Panc1 (cell line): Measurements from ENCODE around the gene PRSS27. TPM values are rescaled to one million over a fixed set of nuclear protein-coding genes. Genes with fewer than 3 reads are reported as not detected.

Experiments used
- ATAC-seq: fragments of 200-7000 bp; cut with Tn5 transposase; 2 replicates; pipeline ENCODE4 v1.9.1; 2020; ENCODE audit warnings: mild to moderate bottlenecking, moderate library complexity
- BruUV-seq: library from RNA; stranded (reverse); fragments of 400-500 nt; replicated peaks from 2 replicates; lab custom pipeline; 2021; lab: Mats Ljungman, UMichigan
- CTCF ChIA-PET: fragments of 300-600 bp; sonication (Branson Sonifier 250); formaldehyde crosslinking; loops from one replicate; lab custom pipeline; 2022; ENCODE audit warnings: antibody characterized with exemption; lab: Charles Lee
- POLR2A ChIA-PET: fragments of 300-600 bp; sonication (Branson Sonifier 250); formaldehyde crosslinking; loops from one replicate; lab custom pipeline; 2022; ENCODE audit warnings: antibody characterized with exemption; lab: Charles Lee
- DNase-seq: peaks from one replicate; pipeline ENCODE4 v3.0.0-alpha.2; 2010; ENCODE audit warnings: low read depth, low spot score
- H3K27ac ChIP-seq: 2 replicates; pipeline ENCODE4 v1.5.1; 2011; ENCODE audit warnings: mild to moderate bottlenecking, low read length, inconsistent platforms
- H3K27me3 ChIP-seq: fragments of 200-500 bp; sonication (Bioruptor generic); 2 replicates; pipeline ENCODE4 v1.6.0; 2014; ENCODE audit warnings: low read length, inconsistent platforms; ENCODE audit not compliant: control insufficient read depth, insufficient read depth
- H3K36me3 ChIP-seq: fragments of 200-500 bp; sonication (Bioruptor generic); 2 replicates; pipeline ENCODE4 v1.5.1; 2014; ENCODE audit warnings: inconsistent platforms, mild to moderate bottlenecking, low read length, moderate library complexity; ENCODE audit not compliant: control insufficient read depth, insufficient read depth
- H3K4me1 ChIP-seq: 2 replicates; pipeline ENCODE4 v1.5.1; 2011; ENCODE audit warnings: inconsistent platforms, mild to moderate bottlenecking, low read length, moderate library complexity; ENCODE audit not compliant: control insufficient read depth, insufficient read depth
- H3K4me3 ChIP-seq, 2 experiments: 2 replicates each; pipeline ENCODE4 v1.5.1; 2011 to 2012; ENCODE audit warnings: low read depth in 2 of 2, low read length in 2 of 2, mild to moderate bottlenecking in 2 of 2, inconsistent platforms in 1 of 2, moderate library complexity in 1 of 2
- H3K9me3 ChIP-seq: fragments of 200-500 bp; sonication (Bioruptor generic); 2 replicates; pipeline ENCODE4 v1.5.1; 2014; ENCODE audit warnings: low read depth, mild to moderate bottlenecking, inconsistent platforms, low read length, moderate library complexity; ENCODE audit not compliant: control insufficient read depth, insufficient read depth
- CTCF ChIP-seq: fragments of 450-650 bp; IDR thresholded peaks from 2 replicates; pipeline ENCODE4 v1.5.1; 2017; ENCODE audit warnings: mild to moderate bottlenecking
- POLR2AphosphoS5 ChIP-seq: IDR thresholded peaks from 2 replicates; pipeline ENCODE4 v1.6.1; 2012; ENCODE audit warnings: mild to moderate bottlenecking, low read depth, low read length, moderate library complexity
- REST ChIP-seq, 2 experiments: IDR thresholded peaks; 2 replicates each; pipeline ENCODE4 v1.6.1; 2011 to 2012; ENCODE audit warnings: low read depth in 2 of 2, control low read depth in 1 of 2, low read length in 1 of 2, mild to moderate bottlenecking in 1 of 2, moderate library complexity in 1 of 2; ENCODE audit not compliant: insufficient read depth in 1 of 2
- SIN3A ChIP-seq: IDR thresholded peaks from 2 replicates; pipeline ENCODE4 v1.6.1; 2012; ENCODE audit warnings: low read depth, mild to moderate bottlenecking, low read length, moderate library complexity, borderline replicate concordance; ENCODE audit not compliant: insufficient read depth
- TCF7L2 ChIP-seq: IDR thresholded peaks from 2 replicates; pipeline ENCODE4 v1.6.1; 2011; ENCODE audit warnings: mild to moderate bottlenecking, low read depth, low read length, inconsistent platforms
- in situ Hi-C: cut with HindIII; loops from 2 replicates; pipeline ENCODE4 v1.10.0; 2016; ENCODE audit warnings: low sequenced_read_pairs, low pct_unique_long_range_greater_than_20kb
- intact Hi-C: fragments of 100-400 bp; cut with micrococcal nuclease; formaldehyde crosslinking; loops from one replicate; pipeline ENCODE4 v1.10.0; 2022; ENCODE audit not compliant: unreplicated experiment
- total RNA-seq: library from RNA; stranded (reverse); gene quantifications from one replicate; pipeline ENCODE4 v1.2.1, GENCODE V29; 2021; ENCODE audit not compliant: unreplicated experiment

Gene PRSS27
- total RNA-seq, 1 experiment from 2014 or later = 3.3 TPM

- no TSS peak for BruUV-seq
- intact Hi-C loops (no loop called here), in situ Hi-C loops (no loop called here)
- Histone ChIP-seq H3K4me1 (no peaks in the 10 kb centered on the region; the same call in none of the 2 replicates), H3K9me3 (no peaks in the 10 kb centered on the region), H3K4me3 (no peak overlapping the region), H3K36me3 (no peaks in the 10 kb centered on the region), H3K27ac (no peak overlapping the region), H3K27me3 (no peaks in the 10 kb centered on the region)
- DNase-seq = no peak
- no peak for TF ChIP-seq SIN3A
- no peak for TF ChIP-seq TCF7L2
- no peak for TF ChIP-seq REST (IDR thresholded peaks at IDR 0.05; ENCODE audit: insufficient read depth in 1 of 2, low read depth in 2 of 2, low read length in 1 of 2)
- no peak for TF ChIP-seq CTCF
- TF ChIP-seq POLR2AphosphoS5 = no peak
- ChIA-PET POLR2A (interaction anchor here (0.5 kb wide), 1 partner anchor 41 kb away, joined by 6 read pairs; the partner anchor contains the start of gene SRRM2), CTCF (interaction anchor here (0.7 kb wide), 1 partner anchor 112 kb away, joined by 6 read pairs; no protein-coding TSS in a partner anchor)
- peak; percentile 3; the same call in 1 of the 2 replicates for ATAC-seq
Observed at GRCh38 chr16:2712063-2712441, 8.0 kb downstream of the PRSS27 start.

GRCh38 chr16:2711370-2712062 lies 8.5 kb downstream of the PRSS27 start:
- no peak for DNase-seq
- Histone ChIP-seq H3K27me3 (no peaks in the 10 kb centered on the region), H3K4me3 (no peak overlapping the region), H3K4me1 (no peaks in the 10 kb centered on the region; the same call in 1 of the 2 replicates), H3K36me3 (no peaks in the 10 kb centered on the region), H3K9me3 (no peaks in the 10 kb centered on the region), H3K27ac (no peak overlapping the region)
- no TSS peak for BruUV-seq
- intact Hi-C loops (no loop called here), in situ Hi-C loops (no loop called here)
- ChIA-PET CTCF (no interaction called here), POLR2A (interaction anchor here (0.5 kb wide), 1 partner anchor 41 kb away, joined by 6 read pairs; the partner anchor contains the start of gene SRRM2)
- TF ChIP-seq CTCF (no peak), SIN3A (no peak), REST (IDR thresholded peaks at IDR 0.05; ENCODE audit: insufficient read depth in 1 of 2, low read depth in 2 of 2, low read length in 1 of 2) (no peak)
- ATAC-seq = peak; percentile 20
